SKM-1 treated with dmso at 0.1 percent for 144 hours (cell line): Measurements from ENCODE around the gene RNF130.

Experiments used
- DNase-seq: peaks from one replicate; lab custom pipeline; 2025; ENCODE audit not compliant: unreplicated experiment; lab: John Stamatoyannopoulos, UW

The RNF130 gene

GRCh38 chr5:179920175-179920574 lies 151.4 kb downstream of the RNF130 start:
- no peak for DNase-seq

GRCh38 chr5:179919487-179920060 lies 152.0 kb downstream of the RNF130 start:
- no peak for DNase-seq

- DNase-seq, result no peak
Measured at GRCh38 chr5:179918742-179919486, 152.6 kb downstream of the RNF130 start.

- no peak for DNase-seq
Measured at GRCh38 chr5:179916523-179916922, 155.0 kb downstream of the RNF130 start.

- no peak for DNase-seq
Measured at GRCh38 chr5:179915406-179915935, 156.1 kb downstream of the RNF130 start.

GRCh38 chr5:179914032-179914755 lies 157.4 kb downstream of the RNF130 start:
- peak; percentile 73 for DNase-seq

- DNase-seq, result no peak
Measured at GRCh38 chr5:179913461-179913860, 158.1 kb downstream of the RNF130 start.

- no peak for DNase-seq
Measured at GRCh38 chr5:179912951-179913350, 158.6 kb downstream of the RNF130 start.

GRCh38 chr5:179912386-179912785 lies 159.2 kb downstream of the RNF130 start:
- no peak for DNase-seq

GRCh38 chr5:179909224-179909623 lies 162.3 kb downstream of the RNF130 start:
- no peak for DNase-seq

- no peak for DNase-seq
Measured at GRCh38 chr5:179908528-179908927, 163.0 kb downstream of the RNF130 start.

GRCh38 chr5:179907556-179908324 lies 163.8 kb downstream of the RNF130 start, which contains the start of gene TBC1D9B:
TBC1D9B (minus strand) TSS chr5:179907897; CDS start chr5:179907821, 76 bp downstream.
- DNase-seq, result peak; percentile 50

GRCh38 chr5:179906795-179907555 lies 164.6 kb downstream of the RNF130 start:
- no peak for DNase-seq

GRCh38 chr5:179906294-179906794 lies 165.2 kb downstream of the RNF130 start:
- DNase-seq, result no peak

GRCh38 chr5:179905161-179905560 lies 166.4 kb downstream of the RNF130 start:
- no peak for DNase-seq
